GM21723 (cell line): ENCODE data around the gene FSHR.

Experiments used
- ATAC-seq: cut with Tn5 transposase; IDR thresholded peaks from one replicate; pipeline ENCODE4 v1.9.1; 2021; ENCODE audit warnings: mild to moderate bottlenecking, moderate library complexity; ENCODE audit not compliant: unreplicated experiment

FSHR gene, protein sequence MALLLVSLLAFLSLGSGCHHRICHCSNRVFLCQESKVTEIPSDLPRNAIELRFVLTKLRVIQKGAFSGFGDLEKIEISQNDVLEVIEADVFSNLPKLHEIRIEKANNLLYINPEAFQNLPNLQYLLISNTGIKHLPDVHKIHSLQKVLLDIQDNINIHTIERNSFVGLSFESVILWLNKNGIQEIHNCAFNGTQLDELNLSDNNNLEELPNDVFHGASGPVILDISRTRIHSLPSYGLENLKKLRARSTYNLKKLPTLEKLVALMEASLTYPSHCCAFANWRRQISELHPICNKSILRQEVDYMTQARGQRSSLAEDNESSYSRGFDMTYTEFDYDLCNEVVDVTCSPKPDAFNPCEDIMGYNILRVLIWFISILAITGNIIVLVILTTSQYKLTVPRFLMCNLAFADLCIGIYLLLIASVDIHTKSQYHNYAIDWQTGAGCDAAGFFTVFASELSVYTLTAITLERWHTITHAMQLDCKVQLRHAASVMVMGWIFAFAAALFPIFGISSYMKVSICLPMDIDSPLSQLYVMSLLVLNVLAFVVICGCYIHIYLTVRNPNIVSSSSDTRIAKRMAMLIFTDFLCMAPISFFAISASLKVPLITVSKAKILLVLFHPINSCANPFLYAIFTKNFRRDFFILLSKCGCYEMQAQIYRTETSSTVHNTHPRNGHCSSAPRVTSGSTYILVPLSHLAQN

GRCh38 chr2:49154140-49154539 lies at the start of gene FSHR:
Gene FSHR (minus strand): TSS chr2:49154515. CDS start chr2:49154417, 98 bp downstream.
- ATAC-seq, result no peak

DNA sequence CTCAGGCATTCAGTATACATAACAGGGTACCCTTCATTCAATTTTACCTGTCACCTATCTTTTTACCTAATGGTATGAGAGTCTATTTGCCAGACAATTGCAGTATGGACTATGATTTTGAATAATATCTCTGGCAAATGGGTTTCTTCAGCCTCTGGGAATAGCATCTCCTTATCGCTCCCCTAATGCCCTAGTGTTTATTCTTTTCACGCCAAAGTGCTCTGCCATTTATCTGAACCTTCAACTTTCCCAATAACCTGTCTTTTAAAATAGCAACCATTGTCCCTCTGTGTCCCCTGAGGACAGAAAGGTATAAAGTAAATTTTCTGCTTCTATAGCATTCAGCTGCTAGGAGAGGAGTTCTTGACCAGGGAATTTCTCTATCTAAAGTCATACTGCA lies 45.0 kb upstream of the FSHR start:
- no peak for ATAC-seq

- ATAC-seq, result no peak
Observed at GRCh38 chr2:49194701-49195100, 40.4 kb upstream of the FSHR start.

DNA sequence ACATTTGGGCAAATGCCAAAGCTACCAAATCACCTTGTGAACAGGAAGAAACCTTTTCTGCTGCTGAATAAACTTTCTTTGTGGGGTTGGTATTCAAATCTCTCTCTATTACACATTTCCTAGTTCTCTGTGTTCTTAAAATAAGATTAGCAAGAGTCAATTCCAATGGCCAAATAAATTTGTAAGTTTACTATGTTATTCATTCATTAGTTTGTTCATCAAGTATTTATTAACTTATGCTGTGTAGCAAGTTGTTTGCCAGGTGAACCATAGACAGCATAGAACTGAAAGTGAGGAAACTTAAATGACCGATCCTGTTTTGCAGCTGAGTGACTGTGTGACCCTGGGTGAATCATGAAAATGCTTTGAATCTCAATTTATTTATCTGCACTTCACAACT lies 37.7 kb upstream of the FSHR start:
- no peak for ATAC-seq

DNA sequence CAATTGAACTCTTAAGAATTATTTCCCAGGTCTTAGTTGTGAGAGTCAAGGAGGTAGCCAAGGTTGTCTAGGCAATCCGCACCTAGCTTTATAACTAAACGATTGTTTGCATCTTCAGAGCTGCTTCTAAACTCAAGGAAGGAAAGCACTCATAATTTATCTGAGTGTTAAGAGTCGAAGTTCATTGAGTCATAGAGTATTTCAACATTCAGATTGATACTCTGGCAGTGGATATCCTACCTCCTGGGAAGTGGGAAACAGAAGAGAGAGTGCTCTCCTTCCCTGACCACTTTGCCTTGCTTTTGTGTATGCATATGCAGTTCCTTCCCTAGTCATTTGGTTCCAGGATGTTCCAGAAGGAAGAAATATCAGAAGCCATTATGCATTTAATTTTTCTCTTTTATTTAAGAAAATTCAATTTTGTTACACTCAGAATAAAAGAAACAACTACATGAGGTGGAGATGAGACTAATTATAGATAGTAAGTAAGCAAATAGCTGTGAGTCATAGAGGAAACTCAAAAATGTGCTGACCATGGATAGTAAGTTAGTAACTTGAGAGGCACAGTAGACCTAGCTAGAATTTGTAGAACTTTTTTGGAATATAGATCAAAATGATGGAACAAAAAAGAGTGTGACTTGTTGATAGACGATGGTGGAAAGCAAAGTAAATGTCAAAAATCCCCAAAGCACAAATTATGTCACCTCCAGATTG lies 35.4 kb upstream of the FSHR start:
- no peak for ATAC-seq

DNA sequence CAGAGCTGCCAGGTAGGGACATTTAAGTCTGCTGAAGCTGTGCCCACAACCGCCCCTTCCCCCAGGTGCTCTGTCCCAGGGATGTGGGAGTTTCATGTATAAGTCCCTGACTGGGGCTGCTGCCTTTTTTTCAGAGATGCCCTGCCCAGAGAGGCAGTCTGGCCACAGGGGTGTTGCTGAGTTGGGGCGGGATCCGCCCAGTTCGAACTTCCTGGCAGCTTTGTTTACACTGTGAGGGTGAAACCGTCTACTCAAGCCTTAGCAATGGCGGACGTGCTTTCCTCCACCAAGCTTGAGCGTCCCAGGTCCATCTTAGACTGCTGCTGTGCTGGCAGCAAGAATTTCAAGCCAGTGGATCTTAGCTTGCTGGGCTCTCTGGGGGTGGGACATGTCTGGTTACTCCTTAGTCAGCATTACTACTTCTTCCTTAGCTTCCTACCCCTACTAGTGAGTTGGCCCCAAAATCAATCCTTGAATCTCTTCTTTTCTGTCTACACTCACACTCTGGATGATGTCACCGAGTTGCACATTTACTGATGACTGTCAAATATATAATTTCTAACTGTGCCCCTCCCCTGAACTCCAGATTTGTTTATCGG lies 31.8 kb upstream of the FSHR start:
- no peak for ATAC-seq

GRCh38 chr2:49178656-49179055 lies 24.3 kb upstream of the FSHR start:
- ATAC-seq, result no peak

DNA sequence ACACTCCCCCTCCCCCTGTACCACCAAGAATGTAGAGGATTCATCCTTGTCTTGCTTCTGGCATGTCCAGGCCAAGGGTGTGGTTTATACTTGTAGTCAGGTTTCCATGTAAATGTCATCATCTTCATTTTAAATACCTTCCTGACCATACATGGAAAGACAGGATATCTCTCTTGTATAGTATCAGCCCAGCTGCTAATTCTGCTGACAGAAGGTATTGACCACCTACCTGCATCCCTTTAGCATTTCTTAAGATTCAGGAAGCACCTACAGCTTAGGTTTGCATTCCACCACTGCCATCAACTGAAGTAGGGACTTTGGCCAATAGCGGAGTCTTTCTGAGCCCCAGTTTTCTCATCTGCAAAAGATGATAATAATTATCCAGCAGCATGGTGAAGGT lies 22.9 kb upstream of the FSHR start:
- ATAC-seq, result no peak

GRCh38 chr2:49175831-49176230 lies 21.5 kb upstream of the FSHR start:
- ATAC-seq, result no peak

GRCh38 chr2:49174750-49175149 lies 20.4 kb upstream of the FSHR start:
- no peak for ATAC-seq

- no peak for ATAC-seq
Observed at GRCh38 chr2:49167131-49167530, 12.8 kb upstream of the FSHR start.

DNA sequence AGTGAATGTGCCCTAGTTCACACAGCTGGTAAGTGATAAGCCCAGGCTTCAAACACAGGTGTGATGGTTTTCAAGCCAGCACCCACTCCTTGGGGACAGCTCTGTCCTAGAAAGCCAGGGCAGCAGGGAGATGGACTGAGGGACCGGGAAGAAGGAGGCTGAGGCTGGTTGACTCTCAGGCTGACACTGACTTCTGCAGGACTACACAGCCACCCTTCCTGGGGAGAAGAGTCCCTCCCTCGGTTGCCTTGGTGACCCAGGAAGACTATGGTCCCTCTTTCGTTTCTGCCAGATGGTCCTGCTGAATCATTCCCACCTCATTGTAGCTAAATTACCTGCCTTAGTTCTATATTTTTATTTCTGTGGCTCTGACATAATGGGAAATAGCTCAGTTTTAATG lies 11.3 kb upstream of the FSHR start:
- no peak for ATAC-seq

GRCh38 chr2:49164729-49165128 lies 10.4 kb upstream of the FSHR start:
- ATAC-seq, result no peak

- no peak for ATAC-seq
Observed at GRCh38 chr2:49162151-49162550, 7.8 kb upstream of the FSHR start.

- no peak for ATAC-seq
Observed at GRCh38 chr2:49154891-49155290, 576 bp upstream of the FSHR start.

GRCh38 chr2:49153252-49153651 lies 1.1 kb downstream of the FSHR start:
- no peak for ATAC-seq

GRCh38 chr2:49152824-49153223 lies 1.5 kb downstream of the FSHR start:
- ATAC-seq, result no peak

GRCh38 chr2:49146401-49146800 lies 7.9 kb downstream of the FSHR start:
- ATAC-seq, result no peak

DNA sequence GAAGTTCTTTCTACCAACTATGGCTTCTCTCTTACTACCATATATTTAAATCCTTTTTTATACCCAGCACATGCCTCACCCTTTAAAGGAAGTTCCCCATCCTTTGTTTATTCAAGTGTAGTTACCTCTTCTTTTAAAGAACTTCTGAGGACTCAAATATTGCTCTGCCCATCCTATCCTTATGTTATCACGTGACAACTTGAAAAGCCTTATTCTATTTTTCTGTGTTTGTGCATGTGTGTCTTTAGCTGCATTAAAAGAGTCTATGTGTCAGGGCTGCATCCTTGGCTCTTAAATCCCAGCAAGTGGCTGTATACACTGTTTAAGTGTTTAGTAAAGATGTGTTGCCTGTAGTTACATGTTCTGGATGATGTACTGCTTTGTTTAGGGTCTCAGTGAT lies 22.5 kb downstream of the FSHR start:
- no peak for ATAC-seq

DNA sequence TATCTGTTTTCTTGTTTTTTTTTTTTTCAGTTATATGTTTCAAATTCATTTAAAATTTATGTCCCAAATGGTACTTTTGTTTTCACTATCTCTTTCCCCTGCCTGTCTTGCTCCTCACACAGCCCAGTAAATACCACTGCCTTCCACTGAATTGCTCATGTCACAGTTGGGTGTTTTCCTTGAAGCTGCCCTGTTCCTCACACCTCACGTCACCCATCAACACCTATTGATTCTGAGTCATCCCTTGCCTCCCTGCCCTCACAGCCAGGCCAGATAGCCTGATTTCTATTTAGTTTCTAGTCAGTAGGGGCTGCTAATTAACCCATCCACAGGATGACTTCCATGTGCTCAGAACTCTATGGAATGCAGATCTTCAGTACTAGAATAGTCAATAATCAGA lies 25.3 kb downstream of the FSHR start:
- ATAC-seq, result no peak

- no peak for ATAC-seq
Observed at GRCh38 chr2:49123600-49123999, 30.7 kb downstream of the FSHR start.
